KMS-11 (cell line): ENCODE data around the gene KRT4.

Source experiments
- H2AFZ ChIP-seq: fragments of 200-600 bp; sonication (generic); 2 replicates; pipeline ENCODE4 v1.6.1; 2016; ENCODE audit warnings: antibody characterized with exemption, mixed run types, low read depth
- H3K27ac ChIP-seq: fragments of 200-600 bp; sonication (generic); 2 replicates; pipeline ENCODE4 v1.6.1; 2016; ENCODE audit warnings: mild to moderate bottlenecking, mixed run types
- H3K27me3 ChIP-seq: fragments of 200-600 bp; sonication (generic); 2 replicates; pipeline ENCODE4 v1.6.1; 2017; ENCODE audit warnings: mild to moderate bottlenecking, low read depth, mixed run types, moderate library complexity; ENCODE audit not compliant: insufficient read depth
- H3K36me3 ChIP-seq: fragments of 200-600 bp; sonication (generic); 2 replicates; pipeline ENCODE4 v1.6.1; 2017; ENCODE audit warnings: mild to moderate bottlenecking, mixed run types; ENCODE audit not compliant: insufficient read depth
- H3K4me1 ChIP-seq: fragments of 200-600 bp; sonication (generic); 2 replicates; pipeline ENCODE4 v1.6.1; 2016; ENCODE audit warnings: mild to moderate bottlenecking, low read depth, mixed run types; ENCODE audit not compliant: poor library complexity, severe bottlenecking
- H3K4me2 ChIP-seq: fragments of 200-600 bp; sonication (generic); 2 replicates; pipeline ENCODE4 v1.7.0; 2016; ENCODE audit warnings: mild to moderate bottlenecking, mixed run types
- H3K4me3 ChIP-seq: fragments of 200-600 bp; sonication (generic); IDR thresholded peaks from 2 replicates; pipeline ENCODE4 v1.6.1; 2017; ENCODE audit warnings: low read depth, low read length, mixed read lengths; ENCODE audit not compliant: insufficient read depth
- H3K79me2 ChIP-seq: fragments of 200-600 bp; sonication (generic); 2 replicates; pipeline ENCODE4 v1.6.1; 2016; ENCODE audit warnings: low read depth, mixed run types; ENCODE audit not compliant: insufficient read depth
- H3K9ac ChIP-seq: fragments of 200-600 bp; sonication (generic); 2 replicates; pipeline ENCODE4 v1.6.1; 2016; ENCODE audit warnings: mild to moderate bottlenecking, mixed run types
- H4K20me1 ChIP-seq: fragments of 200-600 bp; sonication (generic); 2 replicates; pipeline ENCODE4 v1.6.1; 2016; ENCODE audit warnings: mild to moderate bottlenecking, mixed run types; ENCODE audit not compliant: insufficient read depth
- TF ChIP-seq, protein P1 (sequence below): fragments of 200-600 bp; sonication (generic); conservative IDR thresholded peaks from 2 replicates; pipeline ENCODE4 v1.6.1; 2017; ENCODE audit warnings: low read depth, mild to moderate bottlenecking, antibody characterized with exemption, low read length, moderate library complexity, mixed read lengths

KRT4 gene

DNA sequence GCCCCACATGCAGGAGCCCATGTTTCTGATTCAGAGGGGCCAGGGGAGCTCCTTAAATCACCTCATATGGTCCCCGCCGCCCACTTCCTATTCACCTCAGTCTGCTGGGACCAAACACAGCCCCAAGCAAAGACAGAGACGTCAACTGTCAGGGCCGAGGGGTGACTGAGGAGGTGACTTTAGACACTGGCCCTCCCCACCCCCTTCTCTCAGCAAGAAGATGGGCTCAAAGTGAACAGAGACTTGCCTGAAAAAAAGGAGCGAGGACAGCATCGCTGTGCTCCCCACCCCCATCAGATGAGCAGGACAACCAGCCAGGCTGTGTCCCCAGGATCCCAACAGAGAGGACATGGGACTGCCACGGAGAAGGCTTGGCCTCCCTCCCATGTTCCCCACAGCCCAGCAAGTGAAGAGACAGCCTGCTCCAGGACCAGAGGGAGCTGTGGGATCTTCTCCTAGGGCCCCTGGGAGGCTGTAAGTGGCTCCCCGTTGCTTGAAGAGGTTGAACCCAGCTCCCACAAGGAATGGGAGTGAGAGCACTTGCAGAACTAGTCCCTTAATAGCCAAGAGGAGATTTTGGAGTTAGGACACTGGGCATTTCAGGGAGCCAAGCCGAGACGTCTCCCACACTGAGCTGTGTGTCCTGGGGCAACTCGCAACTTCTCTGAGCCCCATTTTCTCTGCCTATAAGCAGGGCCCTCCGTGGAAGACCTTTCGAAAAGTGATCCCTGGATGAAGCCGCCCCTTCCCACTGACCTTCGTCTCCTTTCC, 21.5 kb upstream of the KRT4 start:
- Histone ChIP-seq H3K4me1 (no peaks in the 10 kb centered on the region), H3K36me3 (no peaks in the 10 kb centered on the region), H3K9ac (no peak overlapping the region), H4K20me1 (no peaks in the 10 kb centered on the region), H3K79me2 (no peaks in the 10 kb centered on the region), H3K27ac (no peak overlapping the region), H3K4me3 (no peak overlapping the region), H3K27me3 (peaks cover 79% of the 10 kb centered on the region), H2AFZ (no peak overlapping the region), H3K4me2 (no peak overlapping the region)
- TF ChIP-seq, protein P1, sequence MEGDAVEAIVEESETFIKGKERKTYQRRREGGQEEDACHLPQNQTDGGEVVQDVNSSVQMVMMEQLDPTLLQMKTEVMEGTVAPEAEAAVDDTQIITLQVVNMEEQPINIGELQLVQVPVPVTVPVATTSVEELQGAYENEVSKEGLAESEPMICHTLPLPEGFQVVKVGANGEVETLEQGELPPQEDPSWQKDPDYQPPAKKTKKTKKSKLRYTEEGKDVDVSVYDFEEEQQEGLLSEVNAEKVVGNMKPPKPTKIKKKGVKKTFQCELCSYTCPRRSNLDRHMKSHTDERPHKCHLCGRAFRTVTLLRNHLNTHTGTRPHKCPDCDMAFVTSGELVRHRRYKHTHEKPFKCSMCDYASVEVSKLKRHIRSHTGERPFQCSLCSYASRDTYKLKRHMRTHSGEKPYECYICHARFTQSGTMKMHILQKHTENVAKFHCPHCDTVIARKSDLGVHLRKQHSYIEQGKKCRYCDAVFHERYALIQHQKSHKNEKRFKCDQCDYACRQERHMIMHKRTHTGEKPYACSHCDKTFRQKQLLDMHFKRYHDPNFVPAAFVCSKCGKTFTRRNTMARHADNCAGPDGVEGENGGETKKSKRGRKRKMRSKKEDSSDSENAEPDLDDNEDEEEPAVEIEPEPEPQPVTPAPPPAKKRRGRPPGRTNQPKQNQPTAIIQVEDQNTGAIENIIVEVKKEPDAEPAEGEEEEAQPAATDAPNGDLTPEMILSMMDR = no peak

DNA sequence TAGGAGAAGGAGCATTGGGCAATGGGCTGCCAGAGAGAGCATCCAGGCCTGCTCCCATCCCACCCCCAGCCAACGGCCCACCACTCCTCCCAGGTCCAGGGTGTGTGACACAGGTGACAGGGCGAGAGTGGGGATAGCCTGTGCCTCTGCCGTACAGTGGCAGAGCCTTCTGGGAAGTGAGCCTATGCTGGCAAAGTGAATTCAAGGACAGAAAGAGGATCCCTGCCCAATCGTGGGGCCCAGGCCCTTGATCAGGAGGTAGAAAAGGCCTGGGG, 20.7 kb upstream of the KRT4 start:
- Histone ChIP-seq H3K4me2 (no peak overlapping the region), H3K4me1 (no peaks in the 10 kb centered on the region), H3K36me3 (no peaks in the 10 kb centered on the region), H3K27me3 (peaks cover 78% of the 10 kb centered on the region), H3K79me2 (no peaks in the 10 kb centered on the region), H3K4me3 (no peak overlapping the region), H3K9ac (no peak overlapping the region), H3K27ac (no peak overlapping the region), H2AFZ (no peak overlapping the region), H4K20me1 (no peaks in the 10 kb centered on the region)
- TF ChIP-seq, protein P1 = no peak

- Histone ChIP-seq H3K4me2 (no peak within 1 kb of the TSS), H3K27me3 (peaks cover 76% of the 10 kb centered on the region), H4K20me1 (no peaks in the 10 kb centered on the region), H2AFZ (no peak within 1 kb of the TSS), H3K4me3 (no peak within 1 kb of the TSS), H3K79me2 (no peaks in the 10 kb centered on the region), H3K9ac (no peak within 1 kb of the TSS), H3K27ac (no peak within 1 kb of the TSS), H3K4me1 (no peaks in the 10 kb centered on the region), H3K36me3 (no peaks in the 10 kb centered on the region)
- TF ChIP-seq, protein P1 = no peak
Measured at GRCh38 chr12:52833922-52834726, 20.2 kb upstream of the KRT4 start, which contains the start of gene KRT79. TSS of gene KRT79 (minus strand) at chr12:52834311. CDS start at chr12:52834260, 51 bp downstream.

DNA sequence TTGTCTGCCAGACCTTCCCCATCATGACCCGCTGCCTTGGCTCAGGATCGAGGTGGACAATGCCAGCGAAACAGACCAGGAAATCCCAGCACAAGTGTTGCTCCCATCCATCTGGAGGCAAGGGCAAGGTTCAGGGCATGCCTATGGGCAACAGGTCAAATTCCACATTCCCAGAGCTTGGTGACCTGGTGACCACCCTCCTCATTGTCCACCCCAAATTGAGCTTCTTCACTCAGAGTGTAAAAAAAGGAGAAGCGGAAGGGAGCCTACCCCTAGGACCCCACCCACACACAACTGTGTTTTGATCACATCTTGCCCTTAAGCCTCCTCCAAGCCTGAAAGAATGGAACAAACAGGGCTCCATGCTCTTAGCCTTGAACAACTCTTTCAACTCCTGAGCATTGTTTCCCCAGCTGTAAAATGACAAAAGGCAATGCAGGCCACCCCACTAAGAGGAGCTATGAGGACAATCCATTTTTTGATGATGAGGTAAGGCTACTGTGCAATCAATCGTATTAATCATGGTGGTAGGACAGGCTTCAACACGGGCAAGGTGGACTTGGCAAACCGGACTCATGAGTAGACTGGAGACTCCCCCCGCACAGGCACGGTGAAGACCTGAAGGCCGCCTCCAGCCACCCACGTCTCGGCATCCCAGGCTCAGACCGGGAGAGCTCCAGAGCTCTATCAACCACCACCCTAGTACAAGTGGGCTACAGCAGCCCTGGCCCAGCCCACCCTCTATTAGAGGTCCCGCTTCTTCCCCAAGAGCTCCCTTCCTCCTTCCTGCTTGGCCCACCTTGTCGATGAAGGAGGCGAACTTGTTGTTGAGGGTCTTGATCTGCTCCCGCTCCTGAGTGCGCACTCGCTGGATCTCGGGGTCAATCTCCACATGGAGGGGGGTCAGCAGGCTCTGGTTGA, 19.3 kb upstream of the KRT4 start:
- H3K4me3 ChIP-seq = no peak overlapping the region
- no peaks in the 10 kb centered on the region for H4K20me1 ChIP-seq
- TF ChIP-seq, protein P1 = no peak
- no peak overlapping the region for H3K9ac ChIP-seq
- no peaks in the 10 kb centered on the region for H3K79me2 ChIP-seq
- H3K27me3 ChIP-seq = peaks cover 69% of the 10 kb centered on the region
- H2AFZ ChIP-seq = no peak overlapping the region
- H3K36me3 ChIP-seq = no peaks in the 10 kb centered on the region
- H3K4me2 ChIP-seq = no peak overlapping the region
- no peak overlapping the region for H3K27ac ChIP-seq
- H3K4me1 ChIP-seq = no peaks in the 10 kb centered on the region
